ENCODE results near the gene EXOSC1. TPM values are rescaled to one million over a fixed set of nuclear protein-coding genes. Genes with fewer than 3 reads are reported as not detected.
A peak's percentile ranks its signal among the peaks of the same experiment; 100 is the strongest.
"Not testable (repeated sequence)": the region's sequence is repeated elsewhere in the genome, so short reads cannot be mapped to it uniquely, and the experiment has no call there.

The EXOSC1 gene
- total RNA-seq, 4 donors from 2014 or later = 12.4 to 44.8 (median 24.7) TPM

GRCh38 chr10:97479939-97480338 lies 34.1 kb upstream of the EXOSC1 start:
- no peak overlapping the region for H3K4me3 ChIP-seq
- no peaks in the 10 kb centered on the region for H3K27me3 ChIP-seq
- H3K4me1 ChIP-seq = peaks cover 0 to 59% (median 10%) of the 10 kb centered on the region in 3 donors
- no peak overlapping the region for H3K27ac ChIP-seq
- H3K9me3 ChIP-seq = no peaks in the 10 kb centered on the region
- intact Hi-C loops (cut with DNase I) = no loop called here
- 74 to 77% methylated on average over 9 of the region's 9 CpGs for WGBS, 2 donors
- DNase-seq = no peak
- H3K36me3 ChIP-seq = peaks cover 9 to 97% (median 44%) of the 10 kb centered on the region in 3 donors
- TF ChIP-seq CTCF (IDR thresholded peaks at IDR 0.05) (no peak), POLR2A (IDR thresholded peaks at IDR 0.05) (no peak)

- Histone ChIP-seq H3K36me3 (peaks cover 9 to 97% (median 45%) of the 10 kb centered on the region in 3 donors), H3K4me1 (peaks cover 0 to 59% (median 10%) of the 10 kb centered on the region in 3 donors)
- H3K9me3 ChIP-seq; intact Hi-C loops (cut with DNase I); H3K4me3 ChIP-seq; H3K27ac ChIP-seq; H3K27me3 ChIP-seq; DNase-seq: not testable (repeated sequence)
- WGBS, 2 donors = 80% methylated on average over 3 to 4 of the region's 4 CpGs
Measured at GRCh38 chr10:97479410-97479809, 33.6 kb upstream of the EXOSC1 start.

- Histone ChIP-seq H3K9me3 (no peaks in the 10 kb centered on the region), H3K4me1 (peaks cover 0 to 32% (median 2%) of the 10 kb centered on the region in 3 donors), H3K4me3 (no peak overlapping the region), H3K36me3 (peaks cover 9 to 100% (median 55%) of the 10 kb centered on the region in 3 donors), H3K27ac (no peak overlapping the region), H3K27me3 (no peaks in the 10 kb centered on the region)
- TF ChIP-seq POLR2A (IDR thresholded peaks at IDR 0.05) (no peak), CTCF (IDR thresholded peaks at IDR 0.05) (no peak)
- no peak for DNase-seq
- intact Hi-C loops (cut with DNase I) = no loop called here
- WGBS, 2 donors = 67 to 72% methylated on average over 2 of the region's 2 CpGs
Measured at GRCh38 chr10:97475936-97476594, 30.3 kb upstream of the EXOSC1 start.

- H3K4me3 ChIP-seq = no peak overlapping the region
- H3K9me3 ChIP-seq = no peaks in the 10 kb centered on the region
- WGBS, 2 donors = 97 to 98% methylated on average over 4 of the region's 4 CpGs
- TF ChIP-seq CTCF (IDR thresholded peaks at IDR 0.05) (no peak), POLR2A (IDR thresholded peaks at IDR 0.05) (no peak)
- H3K27ac ChIP-seq = no peak overlapping the region
- DNase-seq = no peak
- H3K27me3 ChIP-seq = no peaks in the 10 kb centered on the region
- peaks cover 0 to 20% (median 2%) of the 10 kb centered on the region in 3 donors for H3K4me1 ChIP-seq
- H3K36me3 ChIP-seq = peaks cover 8 to 100% (median 54%) of the 10 kb centered on the region in 3 donors
- intact Hi-C loops (cut with DNase I) = no loop called here
Measured at GRCh38 chr10:97474918-97475317, 29.1 kb upstream of the EXOSC1 start.

GRCh38 chr10:97468781-97469180 lies 23.0 kb upstream of the EXOSC1 start:
- Histone ChIP-seq H3K36me3 (peaks cover 39 to 100% (median 47%) of the 10 kb centered on the region in 3 donors), H3K27ac (peak overlapping the region in 3 of 4 donors; percentile 7 to 38 (median 17)), H3K4me1 (peaks cover 0 to 35% (median 5%) of the 10 kb centered on the region in 3 donors)
- H3K4me3 ChIP-seq, H3K27me3 ChIP-seq, DNase-seq, H3K9me3 ChIP-seq: not testable (repeated sequence)
- intact Hi-C loops (cut with DNase I) = loop anchor here (10.0 kb wide), 1 partner anchor 86 kb away; no protein-coding TSS in a partner anchor
- 70 to 87% methylated on average over 5 to 10 of the region's 12 CpGs for WGBS, 2 donors

- H3K4me3 ChIP-seq = no peak overlapping the region
- intact Hi-C loops (cut with DNase I) = loop anchor here (10.0 kb wide), 1 partner anchor 87 kb away; no protein-coding TSS in a partner anchor
- DNase-seq = no peak
- WGBS, 2 donors = 50 to 56% methylated on average over 3 of the region's 3 CpGs
- H3K27me3 ChIP-seq = no peaks in the 10 kb centered on the region
- peaks cover 39 to 100% (median 47%) of the 10 kb centered on the region in 3 donors for H3K36me3 ChIP-seq
- peaks cover 0 to 40% (median 5%) of the 10 kb centered on the region in 3 donors for H3K4me1 ChIP-seq
- no peaks in the 10 kb centered on the region for H3K9me3 ChIP-seq
- peak overlapping the region in 2 of 4 donors; percentile 2 to 7 for H3K27ac ChIP-seq
- TF ChIP-seq POLR2A (IDR thresholded peaks at IDR 0.05) (no peak), CTCF (IDR thresholded peaks at IDR 0.05) (no peak)
Measured at GRCh38 chr10:97468162-97468561, 22.4 kb upstream of the EXOSC1 start.
